A549 (cell line): Measurements from ENCODE around the gene TREML2. TPM values are rescaled to one million over a fixed set of nuclear protein-coding genes. Genes with fewer than 3 reads are reported as not detected.

Source experiments
- ATAC-seq, 2 experiments: fragments of 200-7000 bp in 1 of 2; fragments of >200 bp in 1 of 2; cut with Nextera tagmentation in 1 of 2; cut with Tn5 transposase in 1 of 2; 3 replicates each; pipeline versions ENCODE4 v1.8.0 to v1.9.1; 2018 to 2020; ENCODE audit warnings: mild to moderate bottlenecking in 1 of 2, moderate library complexity in 1 of 2
- CTCF ChIA-PET: fragments of 300-600 bp; sonication (Branson Sonifier 250); formaldehyde crosslinking; extraction: SDS; loops from one replicate; lab custom pipeline; 2021; ENCODE audit warnings: antibody characterized with exemption, inconsistent platforms; lab: Yijun Ruan, JAX
- POLR2A ChIA-PET: fragments of 350-600 bp; formaldehyde crosslinking; extraction: SDS; loops from one replicate; lab custom pipeline; 2021; ENCODE audit warnings: antibody characterized with exemption, inconsistent platforms; lab: Yijun Ruan, JAX
- DNase-seq, 2 experiments: peaks; one replicate each; pipeline versions ENCODE4 v3.0.0 to v3.0.0-alpha.2; 2011 to 2016; ENCODE audit warnings: low read depth in 1 of 2, low spot score in 1 of 2
- FAIRE-seq: peaks from 2 replicates; lab custom pipeline; 2011; peaks lifted over from hg19 to GRCh38; lab: Jason Lieb, UNC
- H3K27ac ChIP-seq, 2 experiments: fragments of >200 bp; sonication (Bioruptor Twin); formaldehyde crosslinking; 3 replicates each; pipeline ENCODE4 v1.5.1; 2016 to 2017
- H3K4me1 ChIP-seq: fragments of >200 bp; sonication (Bioruptor Twin); formaldehyde crosslinking; 3 replicates; pipeline ENCODE4 v1.6.1; 2016
- H3K4me2 ChIP-seq: fragments of >200 bp; sonication (Bioruptor Twin); formaldehyde crosslinking; 3 replicates; pipeline ENCODE4 v1.6.1; 2016
- H3K4me3 ChIP-seq: fragments of >200 bp; sonication (Bioruptor Twin); formaldehyde crosslinking; 3 replicates; pipeline ENCODE4 v1.5.1; 2016
- H3K9me3 ChIP-seq: fragments of >200 bp; sonication (Bioruptor Twin); formaldehyde crosslinking; 3 replicates; pipeline ENCODE4 v1.6.1; 2016
- BCL3 ChIP-seq: fragments of >200 bp; sonication (Bioruptor Twin); formaldehyde crosslinking; IDR thresholded peaks from 3 replicates; pipeline ENCODE4 v1.6.1; 2016
- CBX2 ChIP-seq: fragments of 200-600 bp; sonication (generic); IDR thresholded peaks from 2 replicates; pipeline ENCODE4 v1.6.1; 2016; ENCODE audit warnings: low read depth, mild to moderate bottlenecking, borderline replicate concordance
- CHD2 ChIP-seq: fragments of 150-350 bp; IDR thresholded peaks from 2 replicates; pipeline ENCODE4 v1.6.1; 2014; ENCODE audit warnings: low read length; ENCODE audit not compliant: partially characterized antibody
- EHMT2 ChIP-seq: fragments of 200-600 bp; sonication (generic); IDR thresholded peaks from 2 replicates; pipeline ENCODE4 v1.6.1; 2016; ENCODE audit warnings: antibody characterized with exemption, low read depth, mild to moderate bottlenecking, moderate library complexity
- FOSB ChIP-seq: fragments of 250-450 bp; sonication (Bioruptor Pico); IDR thresholded peaks from 2 replicates; pipeline ENCODE4 v1.5.0; 2020; ENCODE audit warnings: mild to moderate bottlenecking, moderate library complexity
- FOSL2 ChIP-seq, 2 experiments: fragments of 450-650 bp in 1 of 2; fragments of >200 bp in 1 of 2; sonication (Bioruptor Twin) in 1 of 2; formaldehyde crosslinking; IDR thresholded peaks; 2 replicates each; pipeline versions ENCODE4 v1.5.0 to v1.6.1; 2016 to 2020; ENCODE audit warnings: mild to moderate bottlenecking in 1 of 2, moderate library complexity in 1 of 2
- HES2 ChIP-seq: fragments of >200 bp; sonication (Bioruptor Twin); formaldehyde crosslinking; IDR thresholded peaks from 2 replicates; pipeline ENCODE4 v1.6.1; 2016
- HOXA7 ChIP-seq: fragments of 250-450 bp; sonication (Bioruptor Pico); IDR thresholded peaks from 2 replicates; pipeline ENCODE4 v1.5.0; 2020; ENCODE audit warnings: mild to moderate bottlenecking, moderate library complexity
- HOXB5 ChIP-seq: fragments of 250-450 bp; sonication (Bioruptor Pico); IDR thresholded peaks from 2 replicates; pipeline ENCODE4 v1.5.0; 2020; ENCODE audit warnings: mild to moderate bottlenecking, moderate library complexity
- JUN ChIP-seq, 2 experiments: fragments of >200 bp; sonication (Bioruptor Twin); formaldehyde crosslinking; IDR thresholded peaks; 2 replicates in 1 of 2; 3 replicates in 1 of 2; pipeline ENCODE4 v1.6.1; 2016 to 2017
- JUNB ChIP-seq: fragments of >200 bp; sonication (Bioruptor Twin); formaldehyde crosslinking; IDR thresholded peaks from 2 replicates; pipeline ENCODE4 v1.6.1; 2016
- MAX ChIP-seq: IDR thresholded peaks from 2 replicates; pipeline ENCODE4 v1.6.1; 2012
- MAZ ChIP-seq: fragments of 150-350 bp; IDR thresholded peaks from 2 replicates; pipeline ENCODE4 v1.6.1; 2014; ENCODE audit warnings: antibody characterized with exemption, low read depth, low read length, borderline replicate concordance
- MYC ChIP-seq: IDR thresholded peaks from 2 replicates; pipeline ENCODE4 v1.6.1; 2012; ENCODE audit warnings: mild to moderate bottlenecking, inconsistent platforms, low read length, improper control_type of control experiment, borderline replicate concordance
- NR3C1 ChIP-seq: fragments of >200 bp; sonication (Bioruptor Twin); formaldehyde crosslinking; IDR thresholded peaks from 3 replicates; pipeline ENCODE4 v1.6.1; 2017
- PBX3 ChIP-seq: IDR thresholded peaks from 2 replicates; pipeline ENCODE4 v1.6.1; 2012
- POLR2A ChIP-seq: IDR thresholded peaks from 2 replicates; pipeline ENCODE4 v1.6.1; 2012; ENCODE audit warnings: mild to moderate bottlenecking, low read length
- POLR2AphosphoS2 ChIP-seq: conservative IDR thresholded peaks from 2 replicates; pipeline ENCODE4 v1.6.1; 2012; ENCODE audit warnings: low read length, improper control_type of control experiment, inconsistent platforms
- RFX5 ChIP-seq: fragments of 450-650 bp; IDR thresholded peaks from 2 replicates; pipeline ENCODE4 v1.7.1; 2014; ENCODE audit warnings: antibody characterized with exemption, mild to moderate bottlenecking, moderate library complexity
- USF2 ChIP-seq: fragments of 450-650 bp; IDR thresholded peaks from 2 replicates; pipeline ENCODE4 v1.6.1; 2014; ENCODE audit warnings: antibody characterized with exemption
- ZFP36 ChIP-seq: fragments of 450-650 bp; IDR thresholded peaks from 2 replicates; pipeline ENCODE4 v1.6.1; 2014; ENCODE audit warnings: borderline replicate concordance; ENCODE audit not compliant: partially characterized antibody
- WGBS: methylation state at CpG from one replicate; pipeline ENCODE4 v1.1.6; 2017; ENCODE audit errors: missing lambda C conversion rate; 5-methylcytosine and 5-hydroxymethylcytosine counted together
- polyA plus RNA-seq, 4 experiments: library from polyadenylated mRNA; depleted of rRNA in 3 of 4; stranded (reverse); fragments of >200 nt; fragmentation: RNase III in 1 of 4; extraction: RNeasy Plus Mini Kit Qiagen cat#74134 plus additional on column Dnase treatment in 1 of 4; gene quantifications; 2 replicates in 3 of 4; 3 replicates in 1 of 4; pipeline ENCODE4 v1.2.3, GENCODE V29; 2011 to 2017
- TF ChIP-seq, protein P1 (sequence below): fragments of 250-450 bp; sonication (Bioruptor Pico); IDR thresholded peaks from 2 replicates; pipeline ENCODE4 v1.5.0; 2020; ENCODE audit warnings: low read depth, mild to moderate bottlenecking, moderate library complexity
- TF ChIP-seq, protein P2 (sequence below): IDR thresholded peaks from 2 replicates; pipeline ENCODE4 v1.6.1; 2012; ENCODE audit warnings: low read depth, borderline replicate concordance

The TREML2 gene
- polyA plus RNA-seq, 2 of the 4 experiments (the other 2 are of a cell fraction) = not detected

- H3K27ac ChIP-seq = no peak overlapping the region
- H3K4me3 ChIP-seq = no peak overlapping the region
- ATAC-seq (no peak), FAIRE-seq (no peak), DNase-seq (no peak)
- POLR2A ChIA-PET = no interaction called here
- no peaks in the 10 kb centered on the region for H3K4me1 ChIP-seq
- H3K4me2 ChIP-seq = no peak overlapping the region
- H3K9me3 ChIP-seq = no peaks in the 10 kb centered on the region
- WGBS = 29% methylated on average over 4 of the region's 4 CpGs
- no peak for TF ChIP-seq HOXB5 (CRISPR knock-in tag)
- TF ChIP-seq POLR2A = no peak
- no peak for TF ChIP-seq FOSL2 (IDR thresholded peaks at IDR 0.05)
- no peak for TF ChIP-seq FOSL2 (CRISPR knock-in tag; IDR thresholded peaks at IDR 0.05)
- TF ChIP-seq CHD2 = no peak
- TF ChIP-seq PBX3 = no peak
- no peak for TF ChIP-seq JUNB
- CTCF ChIA-PET = interaction anchor here (0.6 to 1.2 kb wide), 2 partner anchors 11 to 20 kb away, joined by 3 read pairs; no protein-coding TSS in a partner anchor
Observed at GRCh38 chr6:41222045-41222444, 21.1 kb upstream of the TREML2 start.

DNA sequence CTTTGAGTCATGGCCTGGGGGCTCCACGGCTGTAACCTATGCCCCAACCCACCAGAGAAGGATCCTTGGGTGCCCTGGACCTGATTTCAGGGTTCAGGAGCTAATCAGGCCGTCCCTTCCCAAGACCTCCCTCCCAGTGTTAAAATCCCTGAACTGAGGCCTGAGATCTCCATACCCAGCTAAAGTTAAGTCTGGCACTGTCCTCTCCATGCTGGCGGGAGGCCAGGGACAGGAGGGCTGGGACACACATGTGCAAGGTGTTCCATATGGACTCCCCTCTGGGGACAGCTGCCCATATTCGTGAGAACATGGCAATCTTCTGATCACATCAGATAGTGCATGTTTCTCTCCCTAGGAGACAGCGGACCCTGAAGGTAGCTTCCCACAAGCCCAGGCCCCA, 15.7 kb upstream of the TREML2 start:
- no peaks in the 10 kb centered on the region; the same call in 2 of the 3 replicates for H3K9me3 ChIP-seq
- 20% methylated on average over 4 of the region's 5 CpGs for WGBS
- no peak overlapping the region for H3K4me3 ChIP-seq
- ChIA-PET POLR2A (no interaction called here), CTCF (no interaction called here)
- H3K4me1 ChIP-seq = no peaks in the 10 kb centered on the region
- ATAC-seq (no peak), FAIRE-seq (no peak), DNase-seq (no peak)
- TF ChIP-seq HOXA7 (CRISPR knock-in tag) = no peak
- TF ChIP-seq BCL3 = no peak
- no peak for TF ChIP-seq ZFP36
- H3K27ac ChIP-seq = no peak overlapping the region
- H3K4me2 ChIP-seq = no peak overlapping the region

DNA sequence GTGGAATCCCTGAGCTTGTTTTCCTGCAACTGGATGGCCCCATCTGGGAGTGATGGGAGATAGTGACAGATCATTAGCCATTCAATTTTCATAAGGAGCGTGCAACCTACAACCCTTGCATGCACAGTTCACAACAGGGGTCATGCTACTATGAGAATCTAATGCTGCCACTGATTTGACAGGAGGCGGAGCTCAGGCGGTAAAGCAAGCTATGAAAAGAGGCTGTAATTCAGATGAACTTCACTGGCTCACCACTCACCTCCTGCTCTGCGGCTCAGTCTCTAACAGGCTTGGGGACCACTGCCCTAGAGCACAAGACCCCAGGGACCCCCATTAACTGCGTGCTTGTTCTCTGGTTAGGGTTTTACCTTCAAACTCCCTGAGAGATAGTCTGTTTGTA, 14.8 kb upstream of the TREML2 start:
- DNase-seq (no peak), ATAC-seq (no peak)
- Histone ChIP-seq H3K4me1 (no peaks in the 10 kb centered on the region), H3K9me3 (no peaks in the 10 kb centered on the region; the same call in 2 of the 3 replicates)
- no peak for TF ChIP-seq MAZ
- no peak for TF ChIP-seq MYC
- TF ChIP-seq, all 56 proteins: peak for 0
- 51% methylated on average over 4 of the region's 5 CpGs for WGBS
- no peak overlapping the region for H3K27ac ChIP-seq
- H3K4me2 ChIP-seq = no peak overlapping the region
- ChIA-PET POLR2A (no interaction called here), CTCF (no interaction called here)
- H3K4me3 ChIP-seq = no peak overlapping the region
- FAIRE-seq = no peak

DNA sequence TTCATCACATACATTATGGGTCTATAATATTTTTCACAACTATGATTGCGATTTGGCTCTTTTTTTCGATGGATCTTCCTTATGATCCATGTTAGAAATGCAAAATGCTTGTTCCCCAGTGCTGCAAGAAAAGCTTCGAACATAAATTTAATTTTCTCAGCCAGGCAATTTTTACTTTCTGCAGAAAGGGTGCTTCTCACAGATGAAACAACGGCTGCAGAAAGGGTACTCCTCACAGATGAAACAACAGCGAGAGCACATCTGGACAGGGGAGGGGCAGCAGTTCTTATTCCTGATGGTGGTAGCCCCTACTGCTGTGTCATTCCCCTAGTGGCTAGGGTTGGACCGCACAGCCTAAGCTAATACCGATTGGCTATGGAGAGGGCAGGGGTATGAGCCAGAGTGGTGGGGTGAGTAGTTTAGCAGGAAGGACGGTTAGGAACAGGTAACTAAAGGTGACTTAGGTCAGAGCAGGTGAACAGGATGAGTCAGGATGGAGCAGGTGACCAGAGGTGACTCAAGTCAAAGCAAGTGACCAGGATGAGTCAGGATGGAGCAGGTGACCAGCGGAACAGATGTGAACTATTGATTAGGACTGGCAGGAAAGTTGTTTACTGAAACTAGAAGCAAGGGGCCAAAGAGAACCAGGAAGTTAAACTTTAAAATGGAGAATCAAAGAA, 13.8 kb upstream of the TREML2 start:
- FAIRE-seq (no peak), DNase-seq (no peak), ATAC-seq (no peak)
- H3K9me3 ChIP-seq = no peaks in the 10 kb centered on the region; the same call in 2 of the 3 replicates
- ChIA-PET POLR2A (no interaction called here), CTCF (no interaction called here)
- no peak overlapping the region for H3K4me3 ChIP-seq
- no peak overlapping the region for H3K27ac ChIP-seq
- WGBS = 22% methylated on average over 9 of the region's 9 CpGs
- H3K4me2 ChIP-seq = no peak overlapping the region
- no peaks in the 10 kb centered on the region for H3K4me1 ChIP-seq
- no peak for TF ChIP-seq USF2
- no peak for TF ChIP-seq FOSB
- TF ChIP-seq, protein P1, sequence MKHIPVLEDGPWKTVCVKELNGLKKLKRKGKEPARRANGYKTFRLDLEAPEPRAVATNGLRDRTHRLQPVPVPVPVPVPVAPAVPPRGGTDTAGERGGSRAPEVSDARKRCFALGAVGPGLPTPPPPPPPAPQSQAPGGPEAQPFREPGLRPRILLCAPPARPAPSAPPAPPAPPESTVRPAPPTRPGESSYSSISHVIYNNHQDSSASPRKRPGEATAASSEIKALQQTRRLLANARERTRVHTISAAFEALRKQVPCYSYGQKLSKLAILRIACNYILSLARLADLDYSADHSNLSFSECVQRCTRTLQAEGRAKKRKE (CRISPR knock-in tag) = no peak
- no peak for TF ChIP-seq MAZ
- TF ChIP-seq JUN (IDR thresholded peaks at IDR 0.05) = no peak
- no peak for TF ChIP-seq EHMT2
- TF ChIP-seq, protein P2, sequence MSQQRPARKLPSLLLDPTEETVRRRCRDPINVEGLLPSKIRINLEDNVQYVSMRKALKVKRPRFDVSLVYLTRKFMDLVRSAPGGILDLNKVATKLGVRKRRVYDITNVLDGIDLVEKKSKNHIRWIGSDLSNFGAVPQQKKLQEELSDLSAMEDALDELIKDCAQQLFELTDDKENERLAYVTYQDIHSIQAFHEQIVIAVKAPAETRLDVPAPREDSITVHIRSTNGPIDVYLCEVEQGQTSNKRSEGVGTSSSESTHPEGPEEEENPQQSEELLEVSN = no peak
- TF ChIP-seq RFX5 = no peak
- TF ChIP-seq CBX2 = no peak
- no peak for TF ChIP-seq HES2
- TF ChIP-seq POLR2AphosphoS2 = no peak
- no peak for TF ChIP-seq MAX
- TF ChIP-seq HOXA7 (CRISPR knock-in tag) = no peak
- no peak for TF ChIP-seq NR3C1
- TF ChIP-seq, all 56 proteins: peak for 0
